Right kidney (tissue), 1 donor: ENCODE results near the gene MBNL1.

Experiments
- DNase-seq: peaks from one replicate; pipeline ENCODE4 v3.0.0-alpha.2; 2016

The MBNL1 gene

GRCh38 chr3:152272771-152273242 lies 4.1 kb downstream of the MBNL1 start:
- DNase-seq: no peak

DNA sequence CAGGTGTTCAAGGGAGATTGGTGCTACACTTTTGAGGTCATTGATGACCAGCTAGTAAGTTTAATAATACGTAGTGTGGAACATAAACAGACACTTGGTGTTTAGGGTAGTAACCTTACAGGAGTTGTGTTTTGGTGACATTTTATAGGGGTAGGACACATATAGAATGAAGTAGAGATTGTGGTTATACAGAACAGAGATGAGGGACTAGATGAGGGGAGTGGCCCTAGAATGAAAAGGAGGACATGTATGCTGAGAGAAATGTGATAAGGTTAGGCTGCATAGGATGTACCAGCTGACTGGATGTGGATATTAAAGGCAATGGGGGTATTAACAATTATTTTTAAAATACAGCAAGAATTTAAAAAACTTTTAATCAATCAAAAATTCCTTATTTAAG lies 8.0 kb downstream of the MBNL1 start:
- DNase-seq: no peak

GRCh38 chr3:152277198-152277597 lies 8.5 kb downstream of the MBNL1 start:
- DNase-seq: no peak

- DNase-seq: no peak
These were observed 10.2 kb downstream of the MBNL1 start for GRCh38 chr3:152278756-152279427.

GRCh38 chr3:152279479-152279878 lies 10.8 kb downstream of the MBNL1 start:
- no peak for DNase-seq

- no peak for DNase-seq
These were observed 11.8 kb downstream of the MBNL1 start for GRCh38 chr3:152280539-152280938.

- DNase-seq: no peak
These were observed 12.5 kb downstream of the MBNL1 start for GRCh38 chr3:152281133-152281713.

DNA sequence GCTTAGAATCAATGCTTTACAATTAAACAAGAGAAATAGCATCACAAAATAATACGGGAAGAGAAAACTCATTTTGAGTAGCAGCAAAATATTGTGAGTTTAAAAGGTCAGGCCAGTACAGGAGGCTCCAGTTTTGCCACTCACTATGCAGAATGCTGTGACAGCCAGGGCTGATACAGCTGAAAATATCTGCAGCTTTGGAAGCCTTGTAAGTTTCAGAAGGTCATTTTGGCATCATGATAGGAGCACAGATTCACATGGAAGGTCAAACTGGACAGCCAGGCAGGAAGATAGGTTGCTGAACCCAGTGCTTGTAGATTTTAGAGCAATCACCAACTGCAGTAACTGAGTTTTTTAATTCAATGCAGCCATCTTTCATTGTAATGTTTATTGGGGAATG lies 14.1 kb downstream of the MBNL1 start:
- DNase-seq: no peak

- DNase-seq: no peak
These were observed 15.0 kb downstream of the MBNL1 start for GRCh38 chr3:152283492-152284381.

- DNase-seq: no peak
These were observed 16.2 kb downstream of the MBNL1 start for GRCh38 chr3:152284906-152285305.

DNA sequence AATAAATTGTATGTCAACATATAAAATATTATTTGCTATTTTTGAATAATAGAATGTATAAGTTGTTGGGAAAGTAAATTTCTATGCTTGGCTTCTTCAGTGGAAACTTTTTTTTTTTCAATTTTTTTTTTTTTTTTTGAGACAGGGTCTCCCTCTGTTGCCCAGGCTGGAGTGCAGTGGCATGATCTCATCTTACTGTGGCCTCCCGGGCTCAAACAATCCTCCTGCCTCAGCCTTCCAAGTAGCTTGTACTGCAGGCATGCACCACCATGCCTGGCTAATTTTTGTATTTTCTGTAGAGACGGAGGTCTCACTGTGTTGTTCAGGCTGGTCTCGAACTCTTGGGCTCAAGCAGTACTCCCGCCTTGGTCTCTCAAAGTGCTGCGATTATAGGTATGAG lies 16.8 kb downstream of the MBNL1 start:
- DNase-seq: no peak

DNA sequence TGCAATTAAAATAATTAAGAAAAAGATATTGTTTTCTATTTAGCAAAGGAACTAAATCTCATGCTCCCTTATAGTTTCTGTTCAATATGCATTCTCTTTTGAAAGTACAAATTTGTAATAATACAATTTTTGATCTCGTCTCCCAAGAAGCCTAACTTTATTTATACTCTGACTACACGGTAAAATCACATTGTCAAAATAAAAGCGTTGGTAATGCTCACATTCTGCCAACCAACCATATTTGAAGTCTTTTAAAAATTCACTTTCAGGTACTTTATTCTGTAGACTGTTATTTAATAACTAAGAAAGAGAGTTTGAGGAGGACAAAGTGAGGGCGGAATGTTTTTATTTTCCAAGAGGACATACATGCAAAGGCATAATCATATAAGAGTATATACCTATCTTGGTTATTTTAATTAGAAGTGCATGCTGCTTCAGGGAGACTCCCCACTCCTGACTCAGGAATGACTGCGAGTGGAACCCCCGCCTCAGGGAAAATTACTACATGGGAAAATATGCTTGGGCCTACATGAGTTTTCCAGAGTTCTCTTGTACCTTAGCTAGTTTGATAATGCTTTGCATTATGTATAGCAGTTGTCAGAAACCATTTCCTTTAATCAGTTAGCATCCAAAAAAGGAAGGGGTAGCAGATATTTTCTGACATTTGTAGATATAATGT lies 19.3 kb downstream of the MBNL1 start:
- no peak for DNase-seq

GRCh38 chr3:152288681-152289080 lies 20.0 kb downstream of the MBNL1 start:
- DNase-seq: no peak

DNA sequence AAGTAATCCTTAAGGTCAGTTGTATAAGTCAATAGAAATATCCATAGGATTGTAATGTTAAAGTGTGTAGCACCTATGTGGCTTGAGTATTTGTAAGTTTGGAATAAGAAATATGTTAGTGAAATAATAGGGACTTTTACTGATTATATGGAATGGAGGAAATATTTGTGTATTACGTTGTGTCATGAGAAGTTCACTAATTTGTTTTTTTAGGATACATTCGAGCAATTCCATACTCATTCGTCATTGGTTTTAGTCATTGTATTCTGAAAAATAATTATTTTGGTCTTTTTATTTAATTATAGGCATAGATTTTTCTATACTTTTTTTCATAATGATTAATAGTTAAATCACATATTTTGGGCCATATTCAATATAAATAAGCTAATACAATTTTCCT lies 21.0 kb downstream of the MBNL1 start:
- no peak for DNase-seq

- no peak for DNase-seq
These were observed 21.6 kb downstream of the MBNL1 start for GRCh38 chr3:152290374-152290773.

GRCh38 chr3:152291238-152291637 lies 22.5 kb downstream of the MBNL1 start:
- DNase-seq: no peak

DNA sequence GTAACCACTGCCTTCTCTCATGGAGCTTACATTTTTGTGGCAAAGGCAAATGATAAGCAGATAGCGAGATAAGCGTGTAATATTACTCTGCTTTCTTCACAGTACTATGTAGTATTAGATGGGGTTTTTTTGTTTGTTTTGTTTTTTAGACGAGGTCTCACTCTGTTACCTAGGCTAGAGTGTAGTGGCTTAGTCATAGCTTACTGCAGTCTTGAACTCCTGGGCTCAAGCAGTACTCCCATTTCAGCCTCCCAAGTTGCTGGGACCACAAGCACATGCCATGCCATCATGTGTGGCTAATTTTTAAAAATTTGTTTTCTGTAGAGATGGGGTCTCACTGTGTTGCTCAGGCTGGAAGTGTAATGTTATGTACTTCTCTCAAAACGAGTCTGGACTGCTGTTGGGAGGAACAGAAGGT lies 22.9 kb downstream of the MBNL1 start:
- no peak for DNase-seq

GRCh38 chr3:152292366-152292765 lies 23.6 kb downstream of the MBNL1 start:
- DNase-seq: no peak

GRCh38 chr3:152293347-152294006 lies 24.7 kb downstream of the MBNL1 start:
- no peak for DNase-seq

DNA sequence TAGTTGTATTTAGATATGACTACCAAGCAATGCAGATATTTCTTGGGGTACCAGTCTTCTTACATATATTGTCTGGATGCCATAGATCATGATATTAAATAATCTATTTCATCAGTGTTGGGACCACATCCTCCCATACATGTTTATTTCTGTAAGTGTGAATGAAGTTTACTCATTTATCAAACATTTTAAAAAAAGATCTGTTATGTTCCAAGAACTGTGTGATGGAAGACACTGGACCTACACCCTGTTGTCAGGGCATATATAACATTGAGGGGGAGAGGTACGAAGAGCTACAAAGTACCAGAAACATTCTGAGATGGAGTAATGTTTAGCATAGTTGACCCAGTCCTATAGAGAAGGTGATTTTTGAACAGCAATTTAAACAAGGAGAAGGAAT lies 26.6 kb downstream of the MBNL1 start:
- DNase-seq: no peak

GRCh38 chr3:152295806-152296205 lies 27.1 kb downstream of the MBNL1 start:
- no peak for DNase-seq

DNA sequence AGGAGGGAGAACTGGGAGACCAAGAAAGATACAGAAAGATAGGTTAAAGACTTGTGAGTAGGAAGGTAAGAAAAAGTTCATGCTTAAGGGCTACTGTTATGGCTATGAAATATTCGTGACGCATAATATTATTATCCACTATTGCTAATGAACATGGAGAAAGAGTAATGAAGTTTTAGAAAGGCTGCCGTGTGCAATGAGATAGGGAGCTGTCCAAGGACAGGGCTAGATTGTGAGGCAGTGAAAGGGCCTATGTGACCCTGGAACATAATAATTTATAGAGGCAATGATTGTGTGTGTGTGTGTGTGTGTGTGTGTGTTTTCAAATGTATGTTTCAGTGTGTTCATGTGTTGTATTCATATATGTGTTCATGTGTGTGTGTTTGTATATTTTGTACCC lies 27.7 kb downstream of the MBNL1 start:
- no peak for DNase-seq
